Jurkat, Clone E6-1 (cell line): ENCODE data around the gene MAP2.

Experiments
- DNase-seq: peaks from one replicate; pipeline ENCODE4 v3.0.0-alpha.2; 2011; ENCODE audit warnings: low read depth, low spot score
- H3K4me3 ChIP-seq: 2 replicates; pipeline ENCODE4 v1.5.1; 2011; ENCODE audit warnings: mild to moderate bottlenecking, low read length, control low read depth, moderate library complexity

MAP2 gene

DNA sequence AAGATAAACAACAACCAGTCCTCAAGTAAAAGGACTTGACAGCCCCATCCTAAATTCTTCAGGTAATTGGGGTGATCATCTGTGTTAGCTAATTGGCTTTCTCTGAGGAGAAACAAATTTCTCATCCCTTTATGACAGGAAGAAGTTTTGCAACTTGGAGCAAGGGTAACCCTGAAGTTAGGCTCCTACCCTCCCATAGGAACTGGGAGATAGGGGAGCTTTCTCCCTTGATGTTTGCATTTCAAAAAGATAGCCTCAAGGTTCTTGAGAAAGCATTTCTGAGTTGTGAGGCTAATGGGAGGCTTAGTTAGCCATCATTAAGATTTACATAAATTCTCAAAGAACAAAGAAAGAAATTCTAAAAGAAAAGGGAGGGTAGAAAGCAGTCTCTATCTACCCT is 95.4 kb downstream of the MAP2 start:
- DNase-seq: no peak
- H3K4me3 ChIP-seq: no peak overlapping the region

DNA sequence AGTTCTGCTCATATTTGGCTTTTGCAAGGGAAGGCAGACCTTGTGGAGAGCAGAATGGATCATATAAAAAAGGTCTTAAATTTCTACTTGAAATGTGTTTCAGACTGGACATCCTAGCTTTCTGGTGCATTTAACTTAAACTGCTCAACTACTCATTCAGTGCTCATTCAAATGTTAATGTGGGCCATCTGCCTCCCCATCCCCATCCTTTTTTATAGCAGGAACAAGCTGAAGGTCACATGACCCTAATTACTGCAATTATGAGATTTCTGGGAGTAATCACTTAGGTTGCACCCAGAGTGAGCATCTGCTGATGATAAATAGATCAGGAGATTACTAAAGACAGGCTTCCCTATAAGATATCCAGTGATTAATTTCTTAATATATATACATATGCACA is 96.1 kb downstream of the MAP2 start:
- H3K4me3 ChIP-seq: no peak overlapping the region
- no peak for DNase-seq

DNA sequence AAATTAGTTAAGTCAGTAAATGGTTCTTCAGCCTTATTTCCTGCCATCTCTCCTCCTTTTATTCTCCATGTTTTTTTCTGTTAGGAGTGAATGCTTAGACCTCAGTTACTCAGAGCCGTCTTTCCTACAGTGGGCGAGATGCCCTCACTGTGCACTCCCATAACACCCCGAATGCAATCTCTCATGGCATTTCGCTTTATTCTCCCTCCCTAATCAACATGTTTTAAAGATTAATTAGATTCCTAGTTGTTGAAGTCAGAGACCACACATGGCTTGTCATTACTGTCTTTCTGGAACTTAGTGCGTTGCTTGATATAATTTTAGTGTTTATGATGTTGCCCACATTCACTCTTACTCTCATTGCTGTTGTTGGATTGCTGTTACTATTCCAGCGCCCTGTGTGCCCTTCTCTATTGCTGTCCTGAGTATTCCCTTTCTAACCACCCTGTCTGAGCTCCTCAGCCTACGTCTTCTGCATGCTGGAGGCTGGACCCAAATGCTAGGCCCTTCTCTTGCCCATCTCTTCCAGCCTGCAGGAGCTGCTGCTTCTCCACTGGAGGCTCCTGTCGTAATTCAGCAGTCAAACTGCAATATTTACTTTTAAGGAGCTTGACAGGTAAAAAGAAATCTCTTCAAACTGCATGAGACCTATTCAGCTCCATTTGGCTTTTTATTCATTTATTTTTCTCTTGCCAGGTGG is 99.3 kb downstream of the MAP2 start:
- no peak overlapping the region for H3K4me3 ChIP-seq
- no peak for DNase-seq

DNA sequence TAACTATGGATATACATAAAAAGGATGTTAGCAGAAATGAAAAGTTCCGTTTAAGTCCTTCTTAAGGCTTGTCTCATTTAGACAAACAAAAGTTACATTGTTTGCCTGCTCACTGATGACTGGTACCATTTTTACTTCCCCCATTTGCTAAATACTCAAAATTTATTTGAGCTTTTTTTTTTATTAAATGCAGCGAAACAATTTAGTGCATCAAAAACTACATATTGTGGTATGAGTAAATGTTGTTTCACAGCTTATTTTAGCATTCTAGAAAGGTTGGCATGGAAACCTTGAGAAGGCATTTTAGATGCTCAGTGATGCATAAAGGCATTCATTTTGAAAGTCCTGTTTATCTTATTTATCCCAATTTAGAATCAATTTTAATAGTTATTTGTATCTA is 100.0 kb downstream of the MAP2 start:
- no peak for DNase-seq
- H3K4me3 ChIP-seq: no peak overlapping the region

DNA sequence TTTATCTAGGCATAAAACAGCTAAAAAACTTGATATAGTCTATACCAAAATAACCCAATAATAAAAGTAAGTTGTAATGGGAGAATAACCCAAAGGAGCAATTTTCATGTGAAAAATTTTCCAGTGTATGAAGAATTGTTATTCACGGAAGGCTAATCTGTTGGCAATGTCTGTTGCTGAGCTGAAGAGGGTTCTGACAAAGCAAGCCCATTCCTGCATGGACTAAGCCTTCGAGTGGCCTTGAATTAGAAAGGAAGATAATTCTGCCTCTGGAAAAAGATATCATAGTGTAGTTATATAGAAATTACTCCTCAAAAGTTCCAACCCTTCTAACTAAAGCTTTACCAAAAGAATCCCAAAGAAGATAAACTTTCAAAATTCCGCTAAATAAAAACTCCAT is 101.5 kb downstream of the MAP2 start:
- H3K4me3 ChIP-seq: no peak overlapping the region

DNA sequence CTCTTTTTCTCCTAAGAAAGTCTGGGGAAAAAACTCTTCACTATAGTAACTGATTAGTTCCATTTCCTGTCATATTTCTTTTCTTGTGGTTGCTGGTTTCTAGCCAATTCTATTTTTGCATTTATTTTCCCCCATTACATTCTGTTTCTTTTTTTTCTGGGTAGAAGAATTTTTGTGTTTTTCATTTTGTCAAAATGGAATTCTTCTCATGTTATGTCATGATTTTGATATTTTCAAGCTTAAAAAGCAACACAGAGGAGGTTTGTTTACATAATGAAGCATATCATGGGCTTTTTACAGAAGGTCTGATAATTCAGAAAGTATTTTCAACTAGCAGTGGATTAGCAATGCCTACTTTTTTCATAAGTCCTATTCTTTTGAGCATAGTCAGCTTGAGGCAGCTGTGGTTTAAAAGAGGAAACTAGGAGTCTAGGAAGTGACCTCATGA is 102.0 kb downstream of the MAP2 start:
- DNase-seq: peak; percentile 63
- H3K4me3 ChIP-seq: peak overlapping the region; percentile 15; the same call in 1 of the 2 replicates

More for the DNA sequence above, 101.5 kb downstream of the MAP2 start:
- no peak for DNase-seq

DNA sequence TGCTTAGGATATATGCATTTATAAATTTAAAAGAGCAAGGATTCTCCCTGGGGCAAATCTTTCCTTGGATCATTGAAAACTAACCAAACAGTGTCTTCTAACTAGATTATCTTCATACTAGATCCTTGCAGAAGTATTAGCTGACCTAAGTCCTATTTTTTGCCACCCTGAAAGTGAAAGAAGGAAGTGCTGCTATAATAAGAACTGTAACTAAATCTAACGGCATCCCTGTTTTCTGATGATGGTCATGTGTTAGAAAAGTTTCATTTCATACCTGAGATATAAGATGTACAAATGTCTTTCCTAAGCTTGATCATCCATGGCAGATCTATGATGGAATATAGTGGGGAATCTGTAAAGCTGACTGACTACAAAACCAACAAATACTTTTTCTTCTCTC is 102.7 kb downstream of the MAP2 start:
- DNase-seq: no peak
- no peak overlapping the region for H3K4me3 ChIP-seq

DNA sequence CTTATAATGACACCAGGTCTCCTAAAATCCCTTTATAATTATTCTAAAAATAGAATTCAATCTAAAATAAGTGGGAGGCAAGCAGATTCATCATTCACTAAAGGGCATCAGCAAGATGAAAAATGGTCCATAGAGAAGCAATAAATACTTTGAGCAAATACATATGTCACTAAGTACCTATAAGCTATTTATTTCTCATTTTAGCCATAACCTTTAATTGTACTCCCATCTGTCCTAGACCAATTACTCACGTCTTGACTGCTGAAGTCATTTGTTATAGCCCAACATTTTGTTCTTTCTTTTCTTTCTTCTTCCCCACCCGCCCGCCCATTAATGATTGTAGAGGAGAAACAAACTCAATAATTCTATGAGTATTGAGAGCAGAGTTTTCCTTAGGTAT is 105.7 kb downstream of the MAP2 start:
- DNase-seq: no peak
- H3K4me3 ChIP-seq: no peak overlapping the region

DNA sequence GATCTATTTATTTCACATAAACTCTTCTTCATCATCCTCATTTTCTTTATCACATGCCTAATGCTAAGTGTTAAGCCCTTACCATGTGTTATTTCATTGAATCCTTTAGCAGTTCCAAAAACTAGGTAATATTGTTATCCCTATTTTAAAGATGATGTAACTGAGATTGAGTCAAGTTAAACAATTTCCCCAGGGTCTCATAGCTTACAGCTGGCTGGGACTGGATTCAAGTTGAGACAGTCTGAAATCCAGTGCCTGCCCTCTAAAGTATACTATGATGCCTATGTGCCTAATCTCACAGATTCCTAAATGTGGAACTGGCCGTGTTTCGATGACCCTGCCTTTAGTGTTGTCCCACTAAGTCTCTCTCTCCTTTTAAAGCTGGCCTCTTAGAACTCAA is 108.5 kb downstream of the MAP2 start:
- DNase-seq: no peak

DNA sequence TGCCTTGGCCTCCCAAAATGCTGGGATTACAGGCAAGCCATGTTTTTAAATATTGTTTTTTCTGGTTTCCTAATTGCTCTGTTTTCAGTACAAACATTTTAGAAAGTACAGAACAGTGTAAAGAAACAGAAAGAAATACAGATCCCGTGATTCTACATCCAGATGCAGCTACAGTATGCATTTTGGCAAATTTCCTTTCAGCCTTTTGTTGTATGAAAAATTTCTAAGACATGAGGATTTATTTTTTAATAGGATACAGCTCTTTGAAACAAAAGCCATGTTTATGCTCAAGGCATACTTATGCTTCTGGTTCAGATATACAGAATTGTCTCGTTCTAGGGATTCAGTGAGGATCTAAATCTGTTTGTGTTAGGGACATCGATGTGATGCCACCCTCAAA is 109.5 kb downstream of the MAP2 start:
- DNase-seq: no peak
- no peak overlapping the region for H3K4me3 ChIP-seq

More for the DNA sequence above, 108.5 kb downstream of the MAP2 start:
- H3K4me3 ChIP-seq: no peak overlapping the region

DNA sequence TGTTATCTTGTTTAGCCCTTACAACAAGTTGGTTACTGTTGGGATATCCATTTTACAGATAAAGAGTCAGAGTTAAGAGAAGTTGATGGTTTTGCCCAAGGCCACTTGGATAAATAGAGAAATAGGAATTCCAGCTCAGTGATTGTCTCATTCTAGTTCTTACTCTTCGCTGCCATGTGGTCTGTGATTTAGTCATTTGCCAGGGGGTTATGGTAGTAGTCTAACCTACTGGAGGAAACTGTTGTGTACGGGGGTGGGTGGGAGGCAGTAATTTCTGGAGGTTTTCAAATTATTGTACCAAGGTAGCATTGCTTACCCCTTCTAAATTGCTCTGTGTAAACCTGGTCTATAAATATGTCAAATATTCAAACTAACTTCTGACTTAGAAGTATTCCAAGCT is 110.4 kb downstream of the MAP2 start:
- no peak for DNase-seq
- H3K4me3 ChIP-seq: no peak overlapping the region

DNA sequence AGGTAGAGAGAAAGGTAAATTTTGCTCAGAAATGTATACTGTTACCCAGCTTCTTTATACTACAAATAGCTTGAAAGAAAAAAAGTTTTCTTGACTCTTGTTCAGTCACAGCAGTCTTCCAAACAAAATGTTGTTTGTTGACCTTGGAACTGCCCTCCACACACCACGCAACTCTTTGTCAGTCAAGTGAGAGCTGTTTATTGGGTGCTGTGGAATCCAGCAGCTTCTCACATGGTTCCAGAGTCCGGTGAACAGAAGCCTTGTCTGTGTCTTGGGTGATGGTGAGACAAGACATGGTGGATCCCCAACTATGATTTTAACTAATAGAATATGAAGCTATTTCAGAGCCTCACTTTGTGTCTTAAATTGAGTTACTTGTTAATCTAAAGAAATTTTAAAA is 112.5 kb downstream of the MAP2 start:
- no peak for DNase-seq

DNA sequence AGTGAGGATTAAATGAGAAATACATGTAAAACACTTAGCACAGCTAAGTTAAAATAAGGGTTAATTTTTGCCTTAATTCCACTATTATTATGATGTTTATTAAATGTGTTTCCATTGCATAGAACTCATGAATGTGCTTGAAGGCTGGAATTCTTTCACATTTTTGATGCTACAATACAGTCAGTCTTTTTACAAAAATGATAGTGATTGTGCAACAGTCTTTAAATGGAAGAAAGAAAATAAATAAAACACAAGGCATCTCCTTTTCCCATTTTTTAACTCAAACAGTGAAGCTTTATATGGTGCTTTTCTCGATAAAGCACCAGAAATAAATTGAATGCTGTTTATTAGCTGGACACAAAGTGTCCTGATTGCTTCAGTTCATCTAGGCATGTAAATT is 123.9 kb downstream of the MAP2 start:
- DNase-seq: no peak
- no peak overlapping the region for H3K4me3 ChIP-seq

More for the DNA sequence above, 112.5 kb downstream of the MAP2 start:
- no peak overlapping the region for H3K4me3 ChIP-seq

DNA sequence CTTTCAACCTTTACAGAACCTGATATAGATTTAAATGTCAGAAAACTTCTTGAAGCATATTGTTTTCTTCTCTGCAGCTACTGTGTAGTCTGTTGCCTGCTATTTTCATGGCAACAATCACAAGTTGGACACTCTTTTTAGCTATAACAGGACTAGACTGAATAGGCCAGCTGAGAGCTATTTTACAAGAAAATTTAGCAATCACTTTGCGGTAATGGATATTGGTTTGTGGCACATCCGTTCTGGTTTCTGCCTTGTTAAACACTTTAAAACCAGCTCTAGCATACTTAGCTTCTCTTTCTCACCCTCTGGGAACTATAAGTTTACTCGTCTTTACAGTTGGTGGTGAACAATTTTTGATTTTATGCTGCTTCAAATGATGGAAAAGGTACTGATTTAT is 125.7 kb downstream of the MAP2 start:
- H3K4me3 ChIP-seq: no peak overlapping the region
- no peak for DNase-seq

DNA sequence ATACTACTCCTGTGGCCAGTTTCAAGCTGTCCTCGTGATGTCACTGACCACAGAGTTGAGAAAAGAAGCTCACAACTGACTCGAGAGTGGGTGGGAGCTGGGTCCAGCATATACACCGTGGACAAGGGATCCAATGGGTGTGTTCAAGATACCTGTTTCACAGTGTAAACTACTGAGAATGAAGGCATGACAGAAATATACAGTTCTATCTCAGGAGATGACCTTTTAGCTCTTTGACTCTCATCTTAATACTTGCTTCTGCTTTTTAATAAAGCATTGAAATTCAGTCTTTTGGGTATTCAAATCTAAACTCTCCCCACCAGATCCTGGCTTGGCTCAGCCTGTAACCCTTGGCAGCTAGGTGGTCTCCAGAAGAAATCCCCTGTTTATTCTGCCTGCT is 130.1 kb downstream of the MAP2 start:
- DNase-seq: no peak
- no peak overlapping the region for H3K4me3 ChIP-seq

DNA sequence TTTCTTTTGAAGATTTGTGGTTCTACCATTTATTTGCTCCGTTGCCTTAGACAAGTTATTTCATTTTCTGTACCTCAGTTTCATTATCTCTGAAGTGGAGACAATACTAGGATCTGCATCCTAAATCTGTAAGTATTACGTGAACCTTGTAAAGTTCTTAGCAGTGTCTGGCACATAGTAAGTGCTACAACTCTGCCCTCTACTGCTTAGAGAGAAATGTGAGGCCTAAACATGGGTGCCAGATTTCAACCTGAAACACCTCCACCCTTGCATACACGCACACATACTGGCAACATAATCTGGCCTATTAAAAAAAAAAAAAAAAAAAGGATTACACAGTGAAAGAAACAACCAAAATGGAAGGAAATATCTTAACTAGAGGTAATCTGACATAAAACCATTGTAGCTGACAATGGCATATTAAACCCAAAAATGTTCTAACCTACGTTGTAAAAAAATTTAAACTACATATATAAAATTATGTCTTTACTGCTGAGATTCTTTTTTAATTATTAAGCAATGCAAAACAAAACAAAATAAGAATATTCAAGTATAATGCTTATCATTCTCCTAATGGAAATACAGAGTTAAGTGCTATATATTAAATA is 132.6 kb downstream of the MAP2 start:
- peak; percentile 25 for DNase-seq
- no peak overlapping the region for H3K4me3 ChIP-seq

DNA sequence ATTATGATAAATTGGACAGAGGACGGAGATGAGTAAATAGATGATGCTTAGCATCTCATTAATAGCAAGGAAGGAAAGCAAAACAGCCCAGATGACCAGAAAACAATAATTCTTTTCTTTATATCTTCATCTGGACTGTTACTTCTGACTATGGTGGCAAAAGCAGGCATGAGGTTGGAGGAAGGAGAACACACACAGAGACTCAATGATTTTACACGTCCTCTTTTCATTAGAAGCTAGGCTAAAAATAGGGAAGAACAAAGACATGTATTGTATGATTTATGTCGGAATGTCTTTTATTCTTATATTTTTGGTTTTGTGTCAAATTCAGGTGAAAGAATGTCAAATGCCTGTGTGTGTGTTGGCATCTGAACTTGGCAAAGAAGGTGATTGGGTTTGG is 137.1 kb downstream of the MAP2 start:
- DNase-seq: no peak
- H3K4me3 ChIP-seq: no peak overlapping the region

DNA sequence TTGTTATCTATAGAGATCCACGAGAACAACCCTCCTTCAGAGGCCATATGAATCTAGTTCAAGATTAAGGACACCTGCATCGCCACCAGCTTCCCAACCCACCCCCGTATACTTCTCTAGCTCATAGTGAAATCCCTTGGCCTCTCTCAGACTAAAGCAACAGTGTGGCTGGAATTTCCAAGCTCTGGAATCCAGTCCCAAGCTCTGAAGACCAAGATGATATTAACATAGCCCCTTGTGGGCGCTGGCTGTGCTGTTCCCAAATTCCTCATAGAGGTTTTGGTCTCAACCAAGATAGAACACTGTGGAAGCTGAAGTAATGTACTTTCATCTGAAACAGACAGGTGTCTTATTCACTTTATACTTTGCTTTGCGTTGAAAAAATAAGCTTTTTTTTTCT is 139.6 kb downstream of the MAP2 start:
- DNase-seq: no peak
- no peak overlapping the region for H3K4me3 ChIP-seq

DNA sequence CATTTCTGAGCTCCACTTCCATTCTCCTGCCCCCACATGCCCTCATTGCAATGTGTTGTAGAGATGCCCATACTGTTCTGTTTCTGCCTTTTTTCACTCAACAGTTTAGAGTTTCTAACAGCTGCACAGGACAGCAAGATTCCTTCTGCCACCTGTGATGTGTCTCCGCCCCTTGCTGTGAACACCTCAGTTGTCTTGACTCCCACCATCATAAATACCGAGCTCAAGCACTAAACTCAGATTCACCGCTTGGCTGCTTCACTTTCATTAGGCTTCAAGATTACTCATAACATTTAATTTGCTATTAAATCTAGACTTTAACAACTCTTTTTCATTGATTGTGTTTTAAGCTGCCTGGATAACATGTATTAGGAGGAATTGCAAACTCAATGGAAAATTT is 141.0 kb downstream of the MAP2 start:
- DNase-seq: no peak
- H3K4me3 ChIP-seq: no peak overlapping the region

DNA sequence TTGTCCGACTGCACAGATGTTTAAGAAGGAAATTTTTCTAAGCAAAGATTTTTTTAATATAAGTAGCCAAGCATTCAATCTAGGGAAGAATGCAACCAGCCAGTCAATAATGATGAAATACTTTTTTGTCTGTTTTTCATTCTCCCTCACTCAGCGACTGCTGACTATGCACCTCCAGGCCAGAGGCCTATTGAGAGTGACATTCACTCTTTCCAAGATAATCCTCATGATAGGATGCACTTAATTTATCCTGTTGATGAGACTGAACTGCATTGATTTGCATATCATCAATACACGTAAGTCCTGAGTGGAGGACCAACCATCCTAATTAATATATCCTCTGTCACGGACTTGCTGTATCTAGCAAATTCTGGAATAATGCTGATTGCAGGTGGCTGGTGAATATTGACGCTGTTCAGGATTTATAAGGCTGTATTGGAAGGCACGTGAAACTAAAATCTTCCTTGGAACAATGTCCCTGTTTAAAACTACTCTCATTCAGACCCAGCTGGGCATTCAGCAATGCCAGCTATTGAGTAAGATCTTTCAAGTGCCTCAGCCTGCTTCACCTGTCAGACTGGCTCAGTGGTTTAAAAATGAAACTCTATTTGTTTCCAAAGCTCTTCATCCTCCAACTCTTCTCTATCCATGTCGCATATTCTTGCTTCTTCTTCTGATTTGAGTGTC is 142.2 kb downstream of the MAP2 start:
- no peak for DNase-seq
- H3K4me3 ChIP-seq: no peak overlapping the region

DNA sequence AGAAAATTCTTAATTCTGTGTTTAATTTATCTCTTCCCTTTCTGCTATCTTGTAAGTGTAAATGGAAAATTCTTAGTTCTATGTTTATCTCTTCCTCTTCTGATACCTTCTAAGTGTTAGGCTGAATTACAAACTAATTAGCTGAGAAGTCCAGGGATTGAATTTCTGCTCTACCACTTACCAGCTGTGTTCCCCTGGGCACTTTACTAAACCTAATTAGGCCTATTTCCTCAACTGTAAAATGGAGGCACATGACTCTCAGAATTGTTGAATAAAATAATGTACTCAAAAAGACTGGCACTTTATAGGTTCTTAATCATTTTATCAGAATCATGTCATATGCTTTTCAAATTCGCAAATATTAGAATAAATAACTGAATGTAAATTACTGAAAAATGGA is 146.3 kb downstream of the MAP2 start:
- no peak overlapping the region for H3K4me3 ChIP-seq
- DNase-seq: no peak
